MV-4-11 (cell line): ENCODE data around the gene CAP2.

Experiments
- DNase-seq: peaks from one replicate; lab custom pipeline; 2025; lab: John Stamatoyannopoulos, UW

CAP2 gene, protein sequence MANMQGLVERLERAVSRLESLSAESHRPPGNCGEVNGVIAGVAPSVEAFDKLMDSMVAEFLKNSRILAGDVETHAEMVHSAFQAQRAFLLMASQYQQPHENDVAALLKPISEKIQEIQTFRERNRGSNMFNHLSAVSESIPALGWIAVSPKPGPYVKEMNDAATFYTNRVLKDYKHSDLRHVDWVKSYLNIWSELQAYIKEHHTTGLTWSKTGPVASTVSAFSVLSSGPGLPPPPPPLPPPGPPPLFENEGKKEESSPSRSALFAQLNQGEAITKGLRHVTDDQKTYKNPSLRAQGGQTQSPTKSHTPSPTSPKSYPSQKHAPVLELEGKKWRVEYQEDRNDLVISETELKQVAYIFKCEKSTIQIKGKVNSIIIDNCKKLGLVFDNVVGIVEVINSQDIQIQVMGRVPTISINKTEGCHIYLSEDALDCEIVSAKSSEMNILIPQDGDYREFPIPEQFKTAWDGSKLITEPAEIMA

DNA sequence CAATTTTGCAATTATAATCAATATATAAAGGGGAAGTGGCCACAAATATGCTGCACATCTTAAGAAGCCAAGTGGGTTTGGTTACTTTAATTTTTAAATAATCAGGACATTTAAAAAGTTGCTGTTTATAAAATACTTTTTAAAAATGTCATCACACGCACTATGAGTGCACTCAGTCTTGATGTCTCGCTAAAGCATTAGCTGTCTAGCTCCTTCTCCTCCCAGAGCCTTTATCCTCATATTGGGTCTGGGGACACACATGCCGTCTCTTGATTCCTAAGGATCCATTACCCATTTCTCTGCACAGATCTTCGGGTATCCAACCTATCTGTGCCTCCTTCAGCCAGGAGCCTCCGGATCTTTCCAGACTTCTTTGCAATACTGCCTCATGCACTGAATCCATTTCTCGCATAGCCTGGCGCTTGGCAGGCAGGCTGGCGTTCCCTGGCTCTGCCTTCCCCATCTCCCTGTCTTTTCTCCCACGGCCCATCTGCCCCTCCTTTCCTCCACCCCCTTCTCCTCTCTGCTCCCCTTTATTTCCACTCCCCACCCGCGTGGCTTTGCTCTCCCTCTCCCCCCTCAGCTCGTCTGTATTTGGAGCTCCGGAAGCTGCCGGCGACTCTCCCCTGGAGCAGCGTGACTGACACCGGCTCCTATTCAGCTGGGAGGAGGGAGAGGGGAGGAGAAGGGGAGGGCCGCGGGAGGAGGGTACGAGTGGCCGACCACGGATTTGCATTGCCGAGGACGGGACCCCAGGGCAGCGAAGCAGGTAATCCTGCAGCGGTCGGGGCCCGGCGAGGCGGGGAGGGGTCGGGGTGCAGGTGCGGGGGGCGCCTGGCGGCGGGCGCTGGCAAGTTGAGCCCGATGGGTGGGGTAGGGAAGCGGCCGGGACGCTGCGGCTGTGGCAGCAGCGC, at the start of gene CAP2:
CAP2 (plus strand) TSS at position 618 of the 914 bp plus-strand sequence. CDS start 27,961 bp downstream, outside the sequence.
- DNase-seq = no peak

DNA sequence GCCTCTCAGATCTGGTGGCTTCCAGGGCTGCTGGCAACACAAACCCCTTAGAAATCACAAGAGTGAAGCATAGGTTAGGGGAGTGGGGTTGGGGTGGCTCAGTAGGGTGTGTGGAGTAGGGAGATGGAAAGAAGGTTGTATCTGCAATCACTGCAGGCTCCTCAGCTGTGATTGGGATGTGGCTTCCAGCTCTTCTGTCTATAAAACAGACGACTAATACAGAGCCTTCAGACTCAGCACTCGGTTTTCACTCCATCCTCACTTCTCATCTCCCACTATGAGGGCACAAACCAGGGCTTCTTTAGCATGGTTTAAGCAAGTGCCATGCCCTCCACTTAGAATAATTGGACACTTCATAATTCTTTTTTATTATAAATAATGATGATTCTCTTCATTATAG, 46.4 kb upstream of the CAP2 start:
- no peak for DNase-seq

DNA sequence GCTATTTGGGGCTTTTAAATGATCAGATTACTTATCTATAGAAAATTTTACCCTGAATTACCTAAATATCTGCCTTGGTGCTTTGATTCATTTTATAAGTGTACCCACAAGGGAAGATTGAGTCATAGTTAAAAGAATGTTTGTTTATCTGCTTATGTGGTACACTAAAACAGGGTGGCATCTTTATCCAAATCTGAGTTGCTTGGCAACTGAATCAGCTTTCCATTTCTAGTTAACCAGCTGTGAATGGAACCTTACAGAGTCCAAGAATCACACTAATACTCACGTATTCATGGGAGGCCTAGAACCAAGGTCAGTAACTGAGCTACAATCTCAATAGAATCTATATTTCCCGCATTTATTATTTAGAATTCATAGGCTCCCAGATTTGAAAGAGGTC, 44.0 kb upstream of the CAP2 start:
- no peak for DNase-seq

DNA sequence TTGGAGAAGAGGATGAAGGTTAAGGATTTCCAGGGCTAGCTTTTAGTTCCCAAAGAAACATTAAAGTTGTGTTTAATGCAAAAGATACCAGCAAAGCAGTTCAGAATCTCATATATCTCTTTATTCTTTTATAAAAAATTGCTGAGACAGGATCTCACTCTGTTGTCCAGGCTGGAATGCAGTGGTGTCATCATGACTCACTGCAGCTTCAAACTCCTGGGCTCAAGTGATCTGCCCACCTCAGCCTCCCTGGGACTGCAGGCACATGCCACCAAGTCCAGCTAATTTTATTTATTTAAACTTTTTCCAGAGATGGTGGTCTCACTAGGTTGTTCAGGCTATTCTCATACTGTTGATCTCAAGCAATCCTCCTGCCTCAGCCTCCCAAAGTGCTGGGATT, 41.1 kb upstream of the CAP2 start:
- no peak for DNase-seq

DNA sequence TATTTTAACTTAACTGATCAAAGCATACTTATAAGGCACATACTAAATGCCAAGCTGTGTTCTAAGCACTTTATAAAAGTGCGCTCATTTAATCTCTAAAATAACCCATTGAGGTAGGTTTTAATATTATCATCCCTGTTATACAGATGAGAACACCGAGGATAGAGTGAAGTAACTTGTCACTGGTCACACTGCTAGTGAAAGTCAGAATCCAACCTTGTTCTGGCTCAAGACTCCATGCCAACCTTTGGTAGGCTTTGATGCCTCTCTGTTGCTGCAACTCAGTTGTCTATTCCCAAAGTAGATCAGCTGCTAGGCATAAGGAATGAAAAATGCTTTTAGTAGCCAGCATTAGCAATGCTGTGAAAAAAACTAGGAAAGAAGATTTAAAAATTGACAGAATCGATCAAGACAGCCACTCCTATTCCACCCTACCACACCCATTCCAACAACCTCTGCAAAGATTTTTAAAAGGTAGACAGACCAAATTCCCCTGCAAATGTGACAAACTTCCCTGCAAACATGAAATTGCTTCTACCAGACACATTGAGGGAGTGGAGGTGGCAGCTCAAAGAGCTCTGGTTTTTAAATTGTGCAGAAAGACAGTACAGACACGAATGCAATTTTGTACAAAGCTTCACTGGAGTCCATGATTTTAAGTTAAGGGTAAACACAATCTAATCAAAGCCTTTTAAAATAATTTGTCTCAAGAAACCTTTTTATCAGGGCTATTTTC, 39.8 kb upstream of the CAP2 start:
- DNase-seq = no peak

DNA sequence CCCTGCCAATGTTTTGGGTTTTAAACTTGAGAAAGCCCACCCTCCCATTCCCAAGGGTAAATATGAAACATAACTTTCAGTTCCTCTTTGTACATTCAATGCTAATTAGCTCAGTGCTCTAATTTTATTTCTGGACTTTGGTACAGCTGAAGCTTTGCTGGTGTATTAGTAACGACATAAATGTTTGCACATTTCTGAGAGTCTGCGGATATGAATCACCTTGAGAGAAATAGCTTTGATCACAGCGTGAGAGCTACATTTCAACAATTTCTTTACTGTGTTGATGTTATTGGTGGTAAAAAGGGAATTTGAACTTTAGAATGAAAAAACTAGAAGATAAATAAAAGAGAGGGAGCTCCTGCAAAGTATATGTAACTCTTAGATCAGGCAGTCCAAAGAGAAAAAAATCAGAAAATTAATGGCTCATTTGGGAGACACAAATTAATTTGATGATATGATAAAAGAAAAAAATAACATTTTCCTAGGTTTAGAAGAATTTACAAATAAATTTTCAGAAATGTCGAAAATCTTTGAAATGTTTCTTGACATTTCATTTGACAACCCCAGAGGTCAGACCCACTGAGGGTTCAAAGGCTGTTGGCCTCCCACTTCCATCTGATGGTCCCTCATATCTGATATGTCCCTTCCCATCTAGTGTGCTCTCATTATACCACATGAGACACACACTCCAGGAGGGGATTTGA, 38.5 kb upstream of the CAP2 start:
- no peak for DNase-seq

DNA sequence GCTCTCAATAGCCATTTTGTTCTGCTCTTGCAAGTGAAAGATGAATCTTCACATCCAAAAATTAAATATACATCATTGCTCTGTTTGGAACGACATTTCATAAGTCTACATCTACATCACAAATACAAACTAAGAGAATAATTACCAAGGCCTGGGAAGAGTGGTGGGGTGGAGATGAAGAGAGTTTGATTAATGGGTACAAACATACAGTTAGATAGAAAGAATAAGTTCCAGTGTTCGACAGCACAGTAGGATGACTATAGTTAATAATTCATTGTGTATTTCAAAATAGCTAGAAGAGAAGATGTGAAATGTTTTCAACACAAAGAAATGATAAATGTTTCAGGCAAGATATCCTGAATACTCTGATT, 38.0 kb upstream of the CAP2 start:
- DNase-seq = no peak

DNA sequence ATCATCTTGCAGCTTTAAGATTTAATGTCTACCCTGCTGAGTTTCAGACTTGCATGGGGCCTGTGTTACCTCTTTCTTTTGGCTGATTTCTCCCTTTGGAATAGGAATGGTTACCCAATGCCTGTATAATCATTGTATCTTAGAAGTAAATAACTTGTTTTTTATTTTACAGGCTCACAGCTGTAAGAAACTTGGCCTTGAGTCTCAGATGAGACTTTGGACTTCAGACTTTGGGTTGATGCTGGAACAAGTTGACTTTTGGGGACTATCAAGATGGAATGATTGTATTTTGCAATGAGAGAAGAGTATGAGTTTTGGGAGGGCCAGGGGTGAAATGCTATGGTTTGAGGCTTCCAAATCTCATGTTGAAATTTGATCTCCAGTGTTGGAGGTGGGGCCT, 34.9 kb upstream of the CAP2 start:
- DNase-seq = no peak

DNA sequence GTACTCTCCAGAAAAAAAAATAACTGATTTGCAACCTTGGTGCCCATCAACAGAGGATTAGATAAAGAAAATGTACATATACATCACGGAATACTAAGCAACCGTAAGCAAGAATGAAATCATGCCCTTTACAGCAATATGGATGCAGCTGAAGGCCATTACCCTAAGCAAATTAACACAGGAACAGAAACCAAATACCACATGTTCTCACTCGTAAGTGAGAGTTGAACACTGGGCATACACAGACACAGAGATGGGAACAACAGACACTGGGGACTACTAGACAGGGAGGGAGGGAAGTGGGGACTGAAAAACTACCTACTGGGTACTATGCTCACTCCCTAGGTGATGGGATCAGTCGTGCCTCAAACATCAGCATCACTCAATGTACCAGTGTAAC, 32.8 kb upstream of the CAP2 start:
- DNase-seq = no peak

DNA sequence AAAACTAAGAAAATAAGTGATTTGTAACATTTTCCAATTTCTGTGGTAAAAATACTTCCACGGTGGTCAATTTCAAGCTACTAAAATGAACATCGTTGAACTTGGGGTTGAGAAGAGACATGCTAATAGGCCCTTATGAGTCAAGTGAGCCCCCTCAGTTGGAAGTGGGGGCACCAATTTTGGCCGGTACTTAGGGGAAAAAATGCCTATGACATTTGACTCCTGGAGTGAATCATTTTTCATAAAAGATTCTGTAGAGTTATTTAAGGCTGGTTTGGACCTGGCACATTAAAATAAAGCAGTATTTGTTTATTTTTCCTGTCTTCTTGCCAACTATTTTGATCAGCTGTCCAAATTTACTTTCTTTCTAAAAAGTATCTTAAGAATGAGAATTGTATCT, 32.4 kb upstream of the CAP2 start:
- no peak for DNase-seq

DNA sequence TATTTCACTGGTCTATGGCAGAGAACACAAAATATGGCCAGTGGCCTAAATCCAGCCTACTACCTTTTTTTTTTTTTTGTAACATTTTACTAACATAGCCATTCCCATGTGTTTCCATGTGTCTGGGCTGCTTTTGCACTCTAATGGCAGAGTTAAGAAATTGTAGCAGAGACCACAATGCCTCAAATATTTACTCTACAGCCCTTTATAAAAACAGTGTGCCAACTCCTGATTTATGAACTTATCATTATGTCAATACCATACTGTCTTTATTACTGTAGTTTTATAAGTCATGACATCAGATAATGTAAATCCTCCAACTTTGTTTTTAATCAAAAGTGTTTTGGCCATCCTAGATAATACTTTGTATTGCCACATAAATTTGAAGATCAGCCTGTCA, 27.4 kb upstream of the CAP2 start:
- no peak for DNase-seq

DNA sequence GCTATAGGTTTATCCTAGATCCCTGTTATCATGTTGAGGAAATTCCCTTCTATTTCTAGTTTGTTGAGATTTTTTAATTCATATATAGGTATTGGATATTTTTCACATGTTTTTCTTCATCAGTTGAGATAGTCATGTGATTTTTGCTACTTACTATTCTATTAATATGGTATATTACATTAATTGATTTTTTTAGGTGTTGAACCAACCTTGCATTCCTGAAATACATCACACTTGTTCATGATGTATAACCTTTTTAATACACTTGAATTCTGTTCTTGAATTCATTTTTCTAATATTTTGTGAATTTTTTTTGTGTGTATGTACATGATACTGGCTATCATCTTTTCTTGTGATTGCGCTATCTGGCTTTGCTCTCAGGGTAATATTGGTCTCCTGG, 25.5 kb upstream of the CAP2 start:
- DNase-seq = no peak

DNA sequence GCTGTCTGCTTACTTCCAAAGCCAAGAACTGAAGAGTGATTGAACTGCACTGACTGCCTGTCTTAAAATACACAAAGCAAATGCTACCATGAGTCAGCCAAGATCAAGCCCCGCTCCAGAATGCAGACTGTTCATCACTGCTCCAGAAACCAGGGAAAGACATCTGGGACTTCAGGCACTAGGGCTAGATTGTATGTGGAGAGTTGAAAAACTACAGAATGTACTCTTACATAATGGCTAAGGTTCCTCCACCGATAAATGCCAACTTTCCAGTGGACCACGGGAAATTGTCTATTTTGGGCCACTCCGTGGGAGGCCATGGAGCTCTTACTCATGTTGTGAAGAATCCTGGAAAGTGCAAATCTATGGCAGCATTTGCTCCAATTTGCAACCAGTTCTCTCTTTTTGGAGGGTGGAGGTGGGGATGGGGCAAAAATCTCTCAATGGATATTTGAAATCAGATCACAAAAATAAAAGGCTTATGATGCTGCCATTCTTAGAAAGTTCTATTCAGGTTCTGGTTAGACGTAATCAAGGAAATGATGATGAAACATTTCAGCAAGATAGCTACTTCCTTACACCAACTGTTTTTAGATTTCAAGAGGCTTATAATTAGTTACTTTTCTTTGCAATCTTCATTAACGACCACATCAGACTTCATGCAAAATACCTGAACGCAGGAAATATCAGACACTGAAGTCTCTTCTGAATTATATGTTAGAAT, 11.8 kb upstream of the CAP2 start:
- peak; percentile 4 for DNase-seq

DNA sequence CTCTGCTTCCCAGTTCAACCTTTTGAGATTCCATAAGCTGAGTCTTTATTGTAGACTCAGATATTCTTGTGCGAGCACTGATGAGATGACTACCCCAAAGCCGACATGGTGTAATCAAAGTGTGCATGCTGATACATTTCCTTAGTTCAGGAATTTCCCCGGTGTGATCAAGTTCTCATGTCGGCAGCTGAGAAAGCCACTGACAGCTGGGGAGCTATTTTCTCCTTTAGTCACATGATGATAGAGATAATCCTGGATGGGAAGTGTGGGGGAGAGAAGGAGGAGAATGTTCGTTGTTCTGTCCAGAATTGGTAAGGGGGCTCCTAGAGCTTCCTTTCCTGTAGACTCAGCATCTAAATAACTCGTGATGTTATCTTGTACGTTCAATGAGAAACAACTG, 7.7 kb upstream of the CAP2 start:
- DNase-seq = no peak

DNA sequence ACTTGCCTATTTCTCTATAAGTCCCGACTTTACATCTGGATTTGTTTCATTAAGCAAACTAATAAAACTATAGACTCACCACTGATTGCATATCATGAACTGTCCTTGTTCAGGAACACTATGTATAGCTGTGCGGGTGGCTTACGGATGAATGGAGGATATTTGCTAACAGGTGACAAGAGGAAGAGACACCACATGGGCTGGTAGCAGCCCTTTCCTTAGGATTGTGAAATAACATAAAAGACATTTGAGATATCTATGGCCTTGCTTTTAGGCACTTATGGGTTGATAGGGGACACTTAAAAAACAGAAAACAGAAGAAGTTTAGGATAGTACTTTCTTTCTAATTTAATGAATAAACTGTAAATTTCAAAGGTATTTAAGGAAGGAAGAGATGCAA, 5.0 kb upstream of the CAP2 start:
- no peak for DNase-seq

DNA sequence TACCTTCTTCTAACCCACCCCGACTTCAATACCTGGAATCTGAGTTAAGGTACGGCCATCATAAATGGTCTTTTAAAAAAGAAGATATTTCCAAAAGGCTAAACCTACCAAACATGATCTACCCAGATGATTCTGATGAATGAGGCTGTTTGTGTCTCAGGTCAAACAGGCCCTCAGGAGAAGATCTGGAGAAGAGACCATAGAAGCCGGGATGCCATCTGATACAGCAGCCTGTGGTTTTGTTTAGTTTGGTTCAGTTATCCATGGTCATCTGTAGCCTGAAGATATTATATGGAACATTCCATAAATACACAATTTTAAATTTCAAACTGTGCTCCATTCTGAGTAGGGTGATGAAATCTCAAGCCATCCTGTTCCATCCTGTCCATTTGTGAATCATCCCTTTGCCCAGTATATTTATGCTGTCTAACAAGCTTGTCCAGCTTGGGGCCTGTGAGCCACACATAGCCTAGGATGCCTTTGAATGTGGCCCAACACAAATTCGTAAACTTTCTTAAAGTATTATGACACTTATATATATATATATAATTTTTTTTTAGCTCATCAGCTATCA, 4.0 kb upstream of the CAP2 start:
- no peak for DNase-seq

DNA sequence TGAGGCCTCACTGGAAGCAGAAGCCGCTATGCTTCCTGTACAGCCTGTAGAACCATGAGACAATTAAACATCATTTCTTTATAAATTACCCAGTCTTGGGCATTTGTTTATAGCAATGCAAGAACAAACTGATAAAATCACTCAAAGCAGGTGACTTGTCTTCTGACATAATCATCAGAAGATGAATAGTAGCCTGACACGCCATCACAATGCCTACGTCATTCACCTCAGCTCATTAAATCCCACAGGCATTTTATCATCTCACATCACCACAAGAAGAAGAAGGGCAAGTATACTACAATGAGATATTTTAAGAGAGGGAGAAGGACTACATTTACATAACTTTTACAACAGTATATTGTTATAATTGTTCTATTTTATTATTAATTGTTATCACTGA, 3.1 kb upstream of the CAP2 start:
- DNase-seq = no peak

DNA sequence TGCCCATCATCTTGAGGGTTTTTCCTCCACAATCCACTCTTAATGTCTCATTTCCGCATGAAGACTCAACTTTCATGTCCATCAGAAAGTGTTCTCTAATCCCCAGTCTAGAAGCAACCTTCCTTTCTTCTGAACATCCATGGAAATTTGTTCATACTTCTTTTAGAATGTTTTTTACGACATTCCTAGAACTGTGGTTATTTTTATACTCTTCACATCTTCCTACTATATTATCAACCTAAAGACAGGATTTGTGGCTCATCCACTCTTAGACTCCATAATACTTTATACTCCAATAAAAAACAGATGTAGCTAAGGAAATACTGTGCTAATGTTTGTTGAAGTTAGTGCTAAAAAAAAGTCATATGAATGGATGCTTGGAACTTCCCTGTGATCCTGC, 1.4 kb upstream of the CAP2 start:
- DNase-seq = no peak

DNA sequence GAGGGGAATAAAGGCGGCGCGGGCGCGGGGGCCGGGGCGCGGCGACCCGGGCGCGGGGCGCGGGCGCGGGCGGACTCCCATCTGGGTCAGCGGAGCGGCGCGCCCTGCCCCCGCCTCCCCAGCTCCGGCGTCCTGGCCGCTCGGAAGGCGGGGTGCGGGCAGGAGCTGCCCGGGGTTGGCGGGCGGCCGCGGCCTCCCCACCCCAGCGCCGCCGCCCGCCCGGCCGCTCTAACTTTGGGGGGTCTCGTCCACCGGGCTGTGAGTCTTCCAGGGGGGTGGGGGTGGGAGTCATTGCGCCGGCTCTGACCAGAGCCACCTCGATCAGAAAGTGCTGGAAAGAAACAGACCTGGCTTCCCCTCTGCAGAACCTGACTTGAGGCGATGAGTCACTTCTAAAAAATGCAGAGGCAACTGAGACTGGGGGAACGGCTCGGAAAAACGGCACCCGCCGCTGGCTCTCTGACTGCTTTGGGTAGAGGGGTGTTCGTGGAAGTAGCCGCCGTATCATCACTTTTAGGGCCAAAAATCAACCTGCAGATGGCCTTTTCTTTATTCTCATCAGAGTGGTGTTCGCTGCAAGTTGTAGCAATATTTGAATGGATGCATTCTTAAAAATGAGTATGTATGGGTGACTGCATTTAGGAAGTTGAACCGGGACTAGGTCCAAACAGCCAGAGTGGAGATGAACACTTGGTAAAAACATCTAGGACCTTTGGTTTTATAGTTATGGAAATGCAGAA, 667 bp downstream of the CAP2 start:
- DNase-seq = no peak

DNA sequence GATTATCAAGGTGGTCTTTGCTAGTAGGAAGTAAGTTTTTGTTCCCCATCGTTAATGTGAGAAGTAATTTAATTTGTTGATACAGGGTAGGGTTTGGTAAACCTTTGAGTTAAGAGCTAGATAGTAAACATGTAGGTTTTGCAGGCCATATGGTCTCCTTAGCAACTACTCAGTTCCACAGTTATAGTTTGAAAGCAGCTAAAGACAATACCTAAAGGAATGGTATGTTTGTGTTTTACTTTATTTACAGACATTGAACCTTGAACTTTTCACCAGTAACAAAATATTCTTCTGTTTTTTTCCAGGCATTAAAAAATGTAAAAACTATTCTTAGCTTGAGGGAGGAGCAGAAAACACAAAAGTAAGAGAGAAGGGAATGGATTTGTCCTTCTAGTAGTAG, 1.7 kb downstream of the CAP2 start:
- no peak for DNase-seq
